Ectodermal cell (in vitro differentiated cells): ENCODE data around the gene PRKCA.

Source experiments
- H3K27ac ChIP-seq: 2 replicates; pipeline ENCODE4 v1.7.0; 2013; ENCODE audit warnings: mild to moderate bottlenecking, low read depth, low read length; ENCODE audit not compliant: insufficient read depth, poor library complexity, severe bottlenecking
- H3K27me3 ChIP-seq: 2 replicates; pipeline ENCODE4 v1.7.0; 2013; ENCODE audit warnings: mild to moderate bottlenecking, low read length; ENCODE audit not compliant: insufficient read depth, control insufficient read depth, poor library complexity, severe bottlenecking
- H3K36me3 ChIP-seq: one replicate; pipeline ENCODE4 v1.7.0; 2013; ENCODE audit warnings: low read length; ENCODE audit not compliant: control insufficient read depth, insufficient read depth
- H3K4me1 ChIP-seq: one replicate; pipeline ENCODE4 v1.7.0; 2013; ENCODE audit warnings: low read length; ENCODE audit not compliant: control insufficient read depth, insufficient read depth
- H3K4me3 ChIP-seq: 2 replicates; pipeline ENCODE4 v1.7.0; 2013; ENCODE audit warnings: low read depth, low read length, control low read depth; ENCODE audit not compliant: insufficient read depth
- H3K9me3 ChIP-seq: 2 replicates; pipeline ENCODE4 v1.7.0; 2013; ENCODE audit warnings: mild to moderate bottlenecking, low read length, moderate library complexity; ENCODE audit not compliant: control insufficient read depth
- WGBS, 2 experiments: methylation state at CpG; one replicate each; pipeline ENCODE4 v1.1.7; 2013; ENCODE audit warnings: missing lambda C conversion rate in 2 of 2; 5-methylcytosine and 5-hydroxymethylcytosine counted together

Gene PRKCA

DNA sequence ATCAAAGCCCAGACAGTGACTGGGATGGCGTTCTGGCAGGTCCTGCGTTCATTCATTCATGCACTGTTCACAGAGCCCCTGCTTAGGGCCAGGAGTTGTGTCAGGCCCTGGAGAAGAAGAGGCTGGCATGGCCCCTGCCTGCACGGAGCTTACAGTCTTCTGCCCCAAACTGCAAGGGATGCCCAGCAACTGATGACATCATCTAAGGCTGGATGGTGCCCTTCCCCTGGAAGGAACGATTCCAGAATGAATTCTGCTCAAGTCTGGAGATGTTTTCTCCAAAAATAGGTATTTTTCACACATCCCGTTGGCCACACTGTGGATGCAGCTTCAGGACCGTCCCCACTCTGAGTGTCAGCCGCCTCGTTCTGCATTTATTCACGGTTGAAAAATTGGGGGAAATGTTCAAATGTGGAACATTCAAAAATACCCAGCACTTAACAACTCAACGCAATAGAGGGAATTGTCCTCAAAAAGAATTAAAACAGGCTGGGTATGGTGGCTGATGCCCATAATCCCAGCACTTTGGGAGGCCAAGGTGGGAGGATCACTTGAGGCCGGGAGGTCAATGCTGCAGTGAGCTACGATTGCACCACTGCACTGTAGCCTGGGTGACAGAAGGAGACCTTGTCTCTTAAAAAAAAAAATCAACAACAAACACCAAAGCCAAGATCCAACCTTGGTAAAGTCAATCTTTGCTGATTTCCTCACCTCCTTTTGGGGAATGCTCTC lies 508.7 kb downstream of the PRKCA start:
- Histone ChIP-seq H3K9me3 (no peaks in the 10 kb centered on the region), H3K27ac (no peak overlapping the region), H3K36me3 (no peaks in the 10 kb centered on the region), H3K4me3 (no peak overlapping the region), H3K4me1 (no peaks in the 10 kb centered on the region), H3K27me3 (no peaks in the 10 kb centered on the region)
- 94 to 95% methylated on average over 12 of the region's 12 CpGs for WGBS, 2 experiments

DNA sequence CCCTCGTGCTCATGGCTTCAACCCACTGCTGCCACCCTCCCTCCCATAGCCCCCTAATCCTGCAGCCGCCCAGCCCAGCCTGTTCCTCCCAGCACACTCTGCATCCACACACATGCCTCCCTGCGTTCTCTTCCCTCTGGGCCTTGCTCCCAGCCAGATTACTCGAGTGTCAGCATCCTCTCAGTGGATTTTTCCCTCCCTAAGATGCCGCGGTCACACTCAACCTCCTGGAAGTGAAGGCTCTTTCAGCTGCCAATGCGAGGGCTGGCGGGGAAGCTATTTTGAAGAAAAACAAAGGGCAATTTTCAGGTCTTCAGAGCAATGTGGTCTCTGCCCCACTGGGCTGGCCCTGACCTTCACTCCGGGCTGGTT lies 509.3 kb downstream of the PRKCA start:
- H3K27me3 ChIP-seq = no peaks in the 10 kb centered on the region
- 88 to 91% methylated on average over 9 of the region's 9 CpGs for WGBS, 2 experiments
- no peaks in the 10 kb centered on the region for H3K36me3 ChIP-seq
- H3K4me1 ChIP-seq = no peaks in the 10 kb centered on the region
- no peak overlapping the region for H3K27ac ChIP-seq
- H3K4me3 ChIP-seq = no peak overlapping the region
- no peaks in the 10 kb centered on the region for H3K9me3 ChIP-seq

DNA sequence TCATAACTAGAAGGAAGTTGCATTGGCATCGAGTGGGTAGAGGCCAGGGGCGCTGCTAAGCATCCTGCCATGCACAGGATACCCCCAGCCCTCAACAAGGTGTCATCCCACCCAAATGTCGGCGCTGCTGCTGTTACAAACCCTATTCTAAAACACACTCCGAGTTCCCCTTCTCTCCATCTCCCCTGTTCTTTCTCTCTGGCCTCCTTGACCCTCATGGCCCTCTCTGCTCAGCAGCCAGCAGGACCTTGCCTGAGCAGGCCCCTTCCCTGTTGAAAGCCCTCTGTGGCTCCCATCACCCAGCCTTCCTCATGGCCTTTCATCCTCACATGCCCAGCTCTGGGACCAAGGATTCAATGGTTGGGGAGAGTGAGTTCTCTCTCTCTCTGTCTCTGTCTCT lies 510.2 kb downstream of the PRKCA start:
- no peak overlapping the region for H3K4me3 ChIP-seq
- H3K27ac ChIP-seq = no peak overlapping the region
- H3K9me3 ChIP-seq = no peaks in the 10 kb centered on the region
- no peaks in the 10 kb centered on the region for H3K4me1 ChIP-seq
- 92 to 93% methylated on average over 5 of the region's 5 CpGs for WGBS, 2 experiments
- H3K27me3 ChIP-seq = no peaks in the 10 kb centered on the region
- H3K36me3 ChIP-seq = no peaks in the 10 kb centered on the region

DNA sequence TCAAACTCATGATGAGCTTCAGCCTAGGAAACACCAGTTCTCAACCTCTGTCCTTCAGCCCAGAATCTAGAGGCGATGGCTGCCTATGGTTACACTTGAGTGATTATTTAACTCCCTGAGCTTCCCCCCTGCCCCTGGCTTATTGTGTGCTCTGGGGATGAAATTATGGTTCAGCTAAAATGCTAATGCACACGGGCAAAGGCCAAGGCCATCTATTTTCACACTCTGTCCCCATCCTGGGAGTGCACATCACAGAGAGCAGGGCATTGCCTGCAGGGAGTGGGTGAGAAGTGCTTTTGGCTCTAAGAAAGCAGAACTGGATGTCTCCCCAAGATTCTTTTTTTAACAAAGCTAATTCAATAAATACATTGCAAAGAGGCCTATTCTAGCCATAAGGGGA lies 510.9 kb downstream of the PRKCA start:
- Histone ChIP-seq H3K4me3 (no peak overlapping the region), H3K4me1 (no peaks in the 10 kb centered on the region), H3K27me3 (no peaks in the 10 kb centered on the region), H3K36me3 (no peaks in the 10 kb centered on the region), H3K27ac (no peak overlapping the region), H3K9me3 (no peaks in the 10 kb centered on the region)
- WGBS, 2 experiments = 91 to 95% methylated on average over 2 of the region's 2 CpGs

DNA sequence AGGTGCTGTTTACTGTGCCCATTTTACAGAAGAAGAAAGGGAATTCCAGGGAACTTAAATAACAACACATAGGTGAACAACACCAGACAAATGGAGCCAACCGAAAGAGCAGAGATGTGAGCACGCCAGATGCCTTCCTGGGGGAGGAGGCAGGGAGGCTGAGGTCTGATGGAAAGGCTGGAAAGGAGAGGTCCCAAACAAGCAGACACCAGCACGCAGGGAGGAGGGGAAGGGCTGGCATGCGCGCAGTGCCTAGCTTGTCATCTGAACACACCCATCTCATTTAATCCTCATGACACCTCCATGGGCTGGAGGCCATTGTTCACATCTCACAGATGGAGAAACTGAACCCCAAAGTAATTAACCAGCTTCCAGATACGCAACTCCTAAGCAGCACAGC lies 511.6 kb downstream of the PRKCA start:
- H3K4me1 ChIP-seq = no peaks in the 10 kb centered on the region
- H3K27ac ChIP-seq = no peak overlapping the region
- 96 to 97% methylated on average over 6 of the region's 6 CpGs for WGBS, 2 experiments

DNA sequence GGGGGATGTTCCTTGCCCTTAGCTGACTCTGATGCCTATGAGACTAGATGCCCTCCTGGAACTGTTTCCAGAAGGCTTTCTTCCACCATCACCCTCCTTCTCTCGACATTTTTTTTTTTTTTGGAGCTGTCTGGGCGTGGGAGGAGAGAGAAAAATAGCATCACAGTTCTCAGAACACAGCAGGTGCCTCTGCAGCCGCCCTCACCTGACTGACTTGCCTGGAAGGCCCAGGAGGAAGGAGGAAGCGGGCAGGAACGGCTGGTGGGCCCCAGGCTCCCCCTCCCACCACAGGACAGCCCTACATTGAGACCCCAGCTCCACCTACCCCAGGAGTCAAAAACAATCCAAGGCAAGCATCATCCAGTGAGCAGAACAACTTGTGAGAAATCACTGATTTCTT lies 512.2 kb downstream of the PRKCA start:
- Histone ChIP-seq H3K4me1 (no peaks in the 10 kb centered on the region), H3K27me3 (no peaks in the 10 kb centered on the region), H3K4me3 (no peak overlapping the region), H3K36me3 (no peaks in the 10 kb centered on the region), H3K9me3 (no peaks in the 10 kb centered on the region), H3K27ac (no peak overlapping the region)
- WGBS, 2 experiments = 74 to 83% methylated on average over 5 of the region's 5 CpGs

More for the DNA sequence above, 511.6 kb downstream of the PRKCA start:
- Histone ChIP-seq H3K27me3 (no peaks in the 10 kb centered on the region), H3K4me3 (no peak overlapping the region), H3K36me3 (no peaks in the 10 kb centered on the region), H3K9me3 (no peaks in the 10 kb centered on the region)

DNA sequence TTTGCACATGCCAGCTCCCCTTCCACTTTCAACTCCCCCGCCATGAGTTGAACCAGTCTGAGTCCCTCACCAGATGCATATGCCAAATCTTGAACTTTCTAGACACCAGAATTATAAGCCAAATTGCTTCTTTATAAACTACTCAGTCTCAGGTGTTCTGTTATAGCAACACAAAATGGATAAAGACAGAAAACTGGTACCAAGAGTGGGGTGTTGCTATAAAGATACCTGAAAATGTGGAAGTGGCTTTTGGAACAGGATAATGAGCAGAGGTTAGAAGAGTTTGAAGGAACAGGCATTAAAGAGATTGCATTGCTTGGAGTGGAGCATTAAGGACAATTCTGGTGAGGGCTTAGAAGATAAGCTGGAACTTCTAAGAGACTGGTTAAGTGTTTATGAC lies 515.3 kb downstream of the PRKCA start:
- no peak overlapping the region for H3K27ac ChIP-seq
- no peaks in the 10 kb centered on the region for H3K9me3 ChIP-seq
- WGBS, 2 experiments = 94 to 100% methylated on average over 1 of the region's 1 CpG
- no peaks in the 10 kb centered on the region for H3K4me1 ChIP-seq
- H3K36me3 ChIP-seq = no peaks in the 10 kb centered on the region
- no peaks in the 10 kb centered on the region for H3K27me3 ChIP-seq
- no peak overlapping the region for H3K4me3 ChIP-seq

DNA sequence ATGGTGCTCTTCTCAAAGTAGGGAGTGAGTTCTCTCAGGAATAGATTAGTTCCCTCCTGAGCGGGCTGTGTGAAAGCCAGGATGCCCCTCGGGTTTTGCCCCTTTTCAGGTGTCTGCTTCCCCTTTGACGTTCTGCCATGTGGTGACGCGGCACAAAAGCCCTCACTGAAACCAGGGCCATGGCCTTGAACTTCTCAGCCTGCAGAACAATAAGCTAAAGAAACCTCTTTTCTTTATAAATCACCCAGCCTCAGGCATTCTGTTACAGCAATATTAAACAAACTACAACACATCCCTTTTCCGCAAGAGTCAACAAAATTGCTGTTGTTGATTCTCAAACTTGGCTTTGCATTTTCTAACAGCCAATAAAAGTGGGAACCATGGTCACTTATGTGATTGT lies 517.1 kb downstream of the PRKCA start:
- 91 to 94% methylated on average over 6 of the region's 6 CpGs for WGBS, 2 experiments
- H3K9me3 ChIP-seq = no peaks in the 10 kb centered on the region
- H3K27me3 ChIP-seq = no peaks in the 10 kb centered on the region
- H3K36me3 ChIP-seq = no peaks in the 10 kb centered on the region
- no peak overlapping the region for H3K4me3 ChIP-seq
- no peak overlapping the region for H3K27ac ChIP-seq
- no peaks in the 10 kb centered on the region for H3K4me1 ChIP-seq

DNA sequence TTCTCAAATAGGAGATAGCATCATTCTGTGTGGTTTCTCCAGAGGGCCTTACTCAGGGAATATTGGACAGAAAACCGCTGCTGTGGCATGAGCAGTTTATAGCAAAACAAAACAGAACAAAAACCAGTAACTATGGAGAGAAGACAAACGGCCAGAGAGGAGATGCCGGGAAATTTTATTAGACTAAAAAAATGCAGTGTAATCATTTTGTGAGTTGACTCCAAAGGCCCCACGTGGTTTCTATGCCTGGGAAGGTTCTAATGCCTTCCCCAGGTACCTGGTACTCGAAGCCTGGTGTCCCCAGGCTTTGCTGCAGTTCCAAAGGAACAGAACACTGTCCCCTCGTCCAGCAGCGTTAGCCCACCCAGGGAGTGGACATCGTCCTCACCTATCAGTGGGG lies 519.6 kb downstream of the PRKCA start:
- H3K27me3 ChIP-seq = no peaks in the 10 kb centered on the region
- no peak overlapping the region for H3K4me3 ChIP-seq
- no peaks in the 10 kb centered on the region for H3K9me3 ChIP-seq
- H3K4me1 ChIP-seq = no peaks in the 10 kb centered on the region
- 88 to 90% methylated on average over 6 to 7 of the region's 8 CpGs for WGBS, 2 experiments
- no peak overlapping the region for H3K27ac ChIP-seq
- no peaks in the 10 kb centered on the region for H3K36me3 ChIP-seq

DNA sequence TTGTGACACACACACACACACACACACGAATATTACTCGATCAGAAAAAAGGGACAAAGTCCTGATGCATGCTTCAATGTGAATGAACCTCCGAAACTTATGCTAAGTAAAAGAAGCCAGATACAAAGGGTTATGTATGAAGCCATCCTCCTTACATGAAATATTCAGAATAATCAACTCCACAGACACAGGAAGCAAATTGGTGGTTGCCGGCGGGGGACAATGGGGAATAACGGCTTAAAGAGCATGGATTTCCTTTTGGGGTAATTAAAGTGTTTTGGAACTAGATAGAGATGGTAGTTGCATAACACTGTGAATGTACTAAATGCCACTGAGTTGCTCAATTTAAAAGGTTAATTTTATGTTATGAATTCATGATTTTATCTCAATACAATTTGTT lies 524.4 kb downstream of the PRKCA start:
- WGBS, 2 experiments = 91 to 94% methylated on average over 6 of the region's 6 CpGs
- Histone ChIP-seq H3K27ac (no peak overlapping the region), H3K4me1 (peaks cover 6% of the 10 kb centered on the region), H3K4me3 (no peak overlapping the region), H3K9me3 (no peaks in the 10 kb centered on the region), H3K36me3 (no peaks in the 10 kb centered on the region), H3K27me3 (peaks cover 10% of the 10 kb centered on the region)
